Effector memory CD8-positive, alpha-beta T cell (primary cell): Measurements from ENCODE around the gene PLD3.

ENCODE experiments used
- ATAC-seq: fragments of 150-1000 bp; cut with Tn5 transposase; replicated peaks from 2 replicates; pipeline ENCODE4 v1.10.0; 2021; ENCODE audit warnings: mild to moderate bottlenecking, moderate library complexity
- DNase-seq, 3 experiments: peaks; one replicate each; pipeline ENCODE4 v3.0.0; 2021
- H3K27ac Mint-ChIP-seq, 2 donors: one replicate each; pipeline ENCODE4 v1.8.0; 2022; ENCODE audit warnings: mild to moderate bottlenecking in 2 of 2, mixed read lengths in 2 of 2, moderate library complexity in 2 of 2
- H3K27me3 Mint-ChIP-seq, 2 donors: one replicate each; pipeline ENCODE4 v1.8.0; 2022; ENCODE audit warnings: mixed read lengths in 2 of 2
- H3K36me3 Mint-ChIP-seq: one replicate; pipeline ENCODE4 v1.8.0; 2022; ENCODE audit warnings: mild to moderate bottlenecking, moderate library complexity, mixed read lengths; ENCODE audit not compliant: insufficient read depth
- H3K4me1 Mint-ChIP-seq, 2 donors: one replicate each; pipeline ENCODE4 v1.8.0; 2022; ENCODE audit warnings: low read depth in 2 of 2, mixed read lengths in 2 of 2
- H3K4me3 Mint-ChIP-seq, 2 donors: one replicate each; pipeline ENCODE4 v1.8.0; 2022; ENCODE audit warnings: mild to moderate bottlenecking in 2 of 2, mixed read lengths in 2 of 2, moderate library complexity in 2 of 2
- H3K9me3 Mint-ChIP-seq, 2 donors: one replicate each; pipeline ENCODE4 v1.8.0; 2022; ENCODE audit warnings: mixed read lengths in 2 of 2

PLD3 gene

DNA sequence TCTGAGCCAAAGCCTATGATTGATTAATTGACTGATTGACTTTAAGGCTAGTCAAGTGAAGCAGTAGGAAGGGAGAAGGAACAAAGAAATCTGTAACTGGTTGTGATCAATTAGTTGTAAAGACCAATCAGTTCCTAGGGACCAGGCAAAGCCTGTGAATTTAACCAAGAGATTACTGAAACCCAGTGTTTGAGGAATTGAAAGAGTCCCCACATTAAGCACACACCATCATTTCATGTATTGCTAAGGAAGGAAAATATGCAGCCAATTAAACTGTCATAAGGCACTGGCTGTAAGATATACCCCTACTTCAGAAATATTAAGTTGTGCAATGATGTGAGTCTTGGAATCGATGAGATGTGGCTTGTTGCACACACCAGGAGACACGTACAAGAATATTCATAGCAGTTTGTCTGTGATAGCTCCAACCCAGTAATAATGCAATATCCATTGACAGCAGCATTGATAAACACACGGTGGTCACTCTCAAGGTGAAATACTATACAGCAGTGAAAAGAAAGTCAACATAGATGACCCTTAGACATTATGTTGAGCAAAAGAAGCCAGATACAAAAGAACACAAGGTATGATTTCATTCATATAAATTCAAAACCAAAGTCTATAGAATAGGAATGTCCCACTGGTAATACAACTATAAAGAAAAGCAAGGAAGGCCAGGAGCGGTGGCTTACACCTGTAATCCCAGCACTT is 9.3 kb upstream of the PLD3 start:
- Mint-ChIP-seq H3K9me3 (no peaks in the 10 kb centered on the region), H3K27me3 (no peaks in the 10 kb centered on the region), H3K4me3 (no peak overlapping the region), H3K4me1 (peaks cover 10 to 19% of the 10 kb centered on the region in 2 donors), H3K36me3 (peaks cover 31% of the 10 kb centered on the region), H3K27ac (no peak overlapping the region)
- DNase-seq: no peak
- no peak for ATAC-seq

DNA sequence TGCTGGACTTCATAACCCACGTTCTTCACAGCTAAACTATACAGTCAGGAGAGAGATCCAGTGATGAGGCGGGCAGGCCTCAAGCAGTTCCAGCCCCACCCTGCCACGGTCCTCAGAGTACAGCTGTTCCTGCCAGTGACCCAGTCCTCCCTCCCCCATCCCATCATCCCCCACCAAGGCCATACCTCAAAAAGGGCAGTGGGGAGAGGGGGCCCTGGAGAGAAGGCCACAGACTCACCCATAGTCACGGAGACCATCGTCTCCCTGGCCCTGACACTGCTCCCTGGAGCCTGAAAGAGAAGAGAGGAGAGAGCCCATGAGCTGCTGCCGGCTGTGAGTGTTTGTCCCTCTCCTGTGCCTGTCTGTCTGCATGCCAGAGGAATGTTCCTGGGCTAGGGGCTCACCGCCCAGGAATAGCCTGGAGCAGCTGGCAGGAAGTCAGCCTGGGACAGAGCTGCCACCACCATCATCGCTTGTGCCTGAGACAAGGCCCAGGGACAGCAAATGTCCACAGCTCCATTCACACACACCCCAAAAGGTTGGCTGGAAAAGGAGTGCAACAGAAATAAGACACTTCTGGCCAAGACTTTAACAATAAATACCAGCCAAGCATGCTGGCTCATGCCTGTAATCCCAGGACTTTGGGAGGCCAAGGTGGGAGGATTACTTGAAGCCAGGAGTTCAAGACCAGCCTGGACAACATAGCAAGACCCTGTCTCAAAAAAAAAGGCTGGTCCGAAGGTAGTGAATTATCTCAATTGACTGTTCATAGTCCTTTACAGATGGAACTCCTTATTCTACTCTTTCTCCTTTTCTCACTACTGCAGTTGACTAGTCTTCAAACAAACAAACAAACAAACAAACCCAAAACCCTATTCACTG is 6.7 kb upstream of the PLD3 start:
- Mint-ChIP-seq H3K27ac (peak overlapping the region in 1 of 2 donors; percentile 1), H3K4me3 (no peak overlapping the region)
- ATAC-seq: no peak

DNA sequence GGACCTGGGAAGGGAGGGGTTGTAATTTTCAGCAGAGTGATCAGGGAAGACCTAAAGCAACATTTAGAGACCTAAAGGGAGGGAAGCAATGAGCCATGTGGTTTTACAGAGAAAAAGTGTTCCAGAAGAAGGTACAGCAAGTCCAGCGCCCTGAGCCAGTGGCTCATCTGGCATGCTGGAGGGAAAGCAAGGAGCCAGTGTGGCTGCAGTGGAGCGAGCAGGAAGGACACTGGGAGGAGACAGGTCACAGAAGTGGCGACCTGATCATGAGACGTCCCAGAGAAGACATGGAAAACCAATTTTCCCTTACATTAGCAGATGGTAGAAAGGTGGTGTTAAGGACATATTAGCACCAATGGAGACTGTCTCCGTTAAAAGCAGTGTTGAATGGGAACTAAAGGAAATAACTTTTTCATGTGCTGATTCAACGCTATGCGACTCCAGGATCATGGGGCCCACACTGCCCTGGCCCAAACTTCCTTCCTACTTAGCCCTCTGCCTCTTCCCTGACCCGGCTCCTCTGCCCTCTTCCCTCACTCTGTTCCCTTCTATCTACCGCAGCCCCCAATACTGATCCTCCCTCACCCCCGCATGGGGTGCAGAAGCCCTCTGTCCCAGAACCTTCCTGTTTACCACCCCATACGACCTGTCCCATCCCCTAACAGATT is 5.7 kb upstream of the PLD3 start:
- peaks cover 16 to 26% of the 10 kb centered on the region in 2 donors for H3K4me1 Mint-ChIP-seq
- H3K9me3 Mint-ChIP-seq: no peaks in the 10 kb centered on the region
- H3K4me3 Mint-ChIP-seq: no peak overlapping the region
- H3K27ac Mint-ChIP-seq: peak overlapping the region in 1 of 2 donors; percentile 1
- no peaks in the 10 kb centered on the region for H3K27me3 Mint-ChIP-seq
- peaks cover 20% of the 10 kb centered on the region for H3K36me3 Mint-ChIP-seq
- ATAC-seq (no peak), DNase-seq (no peak)

More for the DNA sequence above, 6.7 kb upstream of the PLD3 start:
- Mint-ChIP-seq H3K9me3 (no peaks in the 10 kb centered on the region), H3K4me1 (peaks cover 10 to 22% of the 10 kb centered on the region in 2 donors), H3K27me3 (no peaks in the 10 kb centered on the region), H3K36me3 (peaks cover 20% of the 10 kb centered on the region)
- no peak for DNase-seq

DNA sequence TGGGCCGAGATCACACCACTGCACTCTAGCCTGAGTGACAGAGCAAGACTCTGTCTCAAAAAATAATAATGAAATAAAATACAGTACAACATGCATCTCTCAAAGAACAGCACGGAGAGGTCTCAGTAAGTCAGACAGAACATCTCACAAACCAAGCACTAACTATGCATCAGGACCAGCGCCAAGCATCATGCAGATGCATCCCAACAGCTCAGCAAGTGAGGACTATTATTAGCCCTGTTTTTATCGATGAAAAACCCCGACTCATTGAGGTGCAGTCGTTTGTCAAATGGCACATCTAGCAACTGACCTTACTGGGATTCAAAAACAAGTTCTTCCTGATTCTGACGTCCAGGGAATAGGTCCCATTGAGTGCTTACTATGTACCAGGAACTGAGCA is 4.1 kb upstream of the PLD3 start:
- no peak overlapping the region for H3K4me3 Mint-ChIP-seq
- H3K27me3 Mint-ChIP-seq: no peaks in the 10 kb centered on the region
- no peak overlapping the region for H3K27ac Mint-ChIP-seq

DNA sequence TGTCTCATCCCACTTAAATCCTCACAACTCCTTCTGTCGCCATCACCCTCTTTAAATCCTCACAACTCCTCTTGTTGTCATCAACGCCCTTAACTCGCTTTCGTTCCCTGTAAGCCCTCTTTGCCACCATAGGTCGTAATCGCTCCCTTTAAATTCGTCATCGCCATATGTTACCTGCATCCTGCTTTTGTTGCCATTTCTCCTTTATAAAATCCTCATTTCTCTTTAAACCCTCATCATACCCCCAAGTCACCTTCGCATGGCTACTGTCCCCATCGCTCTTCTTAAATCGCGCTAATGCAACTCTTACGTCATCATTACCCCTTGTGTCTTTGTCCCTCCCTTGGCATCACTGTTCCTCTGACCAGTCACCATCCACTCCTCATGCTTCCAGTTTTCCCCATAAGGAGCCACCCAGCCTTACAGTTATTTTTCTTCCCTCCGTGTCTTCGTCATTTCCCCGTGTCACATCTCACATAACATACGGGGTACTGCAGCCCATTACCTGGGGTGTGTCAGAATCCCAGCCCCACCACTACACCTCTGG is 539 bp downstream of the PLD3 start:
- no peak for DNase-seq
- Mint-ChIP-seq H3K4me3 (peak overlapping the region; percentile 73 to 86), H3K36me3 (peaks cover 4% of the 10 kb centered on the region)

More for the DNA sequence above, 4.1 kb upstream of the PLD3 start:
- DNase-seq (no peak), ATAC-seq (no peak)
- H3K4me1 Mint-ChIP-seq: peaks cover 23 to 32% of the 10 kb centered on the region in 2 donors
- no peaks in the 10 kb centered on the region for H3K9me3 Mint-ChIP-seq
- peaks cover 23% of the 10 kb centered on the region for H3K36me3 Mint-ChIP-seq

DNA sequence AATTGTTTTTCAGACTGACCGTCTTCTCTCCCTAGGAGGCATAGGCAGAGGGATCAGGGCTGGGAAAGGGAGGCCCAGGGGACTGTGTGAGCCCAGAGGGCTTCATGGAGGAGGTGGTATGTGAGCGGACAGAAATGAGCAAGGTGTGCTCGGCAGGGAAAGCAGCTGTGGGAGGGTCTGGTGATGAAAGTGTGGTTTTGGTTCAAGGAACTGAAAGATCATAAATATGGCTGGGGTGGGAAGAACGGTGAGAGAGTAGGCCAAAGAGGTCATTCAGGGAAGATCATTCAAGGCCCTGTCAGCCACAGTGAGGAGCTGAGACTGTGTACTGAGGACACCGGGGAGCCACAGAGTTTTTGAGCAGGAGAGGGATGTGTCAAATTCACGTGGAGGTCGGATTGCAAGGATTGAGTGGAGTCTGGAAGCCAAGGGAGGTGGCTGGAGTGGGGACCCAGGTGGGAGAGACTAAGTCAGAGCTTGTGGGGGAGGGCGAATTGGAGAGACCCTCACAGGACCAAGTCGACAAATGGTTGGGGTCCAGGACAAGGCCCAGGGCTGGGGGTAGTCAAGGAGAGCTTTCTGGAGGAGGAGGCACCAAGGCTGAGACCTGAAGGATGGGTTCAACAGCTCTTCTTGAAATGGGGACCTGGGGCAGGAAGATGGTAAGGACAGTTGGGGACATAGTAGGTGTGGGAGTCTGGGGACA is 7.6 kb downstream of the PLD3 start:
- no peak for DNase-seq
- Mint-ChIP-seq H3K36me3 (no peaks in the 10 kb centered on the region), H3K27ac (peak overlapping the region; percentile 13 to 92), H3K4me3 (no peak overlapping the region), H3K9me3 (no peaks in the 10 kb centered on the region), H3K27me3 (no peaks in the 10 kb centered on the region), H3K4me1 (peaks cover 8 to 21% of the 10 kb centered on the region in 2 donors)
- no peak for ATAC-seq

More for the DNA sequence above, 539 bp downstream of the PLD3 start:
- Mint-ChIP-seq H3K27ac (peak overlapping the region; percentile 87 to 94), H3K9me3 (no peaks in the 10 kb centered on the region), H3K27me3 (no peaks in the 10 kb centered on the region), H3K4me1 (peaks cover 23 to 27% of the 10 kb centered on the region in 2 donors)
- no peak for ATAC-seq

DNA sequence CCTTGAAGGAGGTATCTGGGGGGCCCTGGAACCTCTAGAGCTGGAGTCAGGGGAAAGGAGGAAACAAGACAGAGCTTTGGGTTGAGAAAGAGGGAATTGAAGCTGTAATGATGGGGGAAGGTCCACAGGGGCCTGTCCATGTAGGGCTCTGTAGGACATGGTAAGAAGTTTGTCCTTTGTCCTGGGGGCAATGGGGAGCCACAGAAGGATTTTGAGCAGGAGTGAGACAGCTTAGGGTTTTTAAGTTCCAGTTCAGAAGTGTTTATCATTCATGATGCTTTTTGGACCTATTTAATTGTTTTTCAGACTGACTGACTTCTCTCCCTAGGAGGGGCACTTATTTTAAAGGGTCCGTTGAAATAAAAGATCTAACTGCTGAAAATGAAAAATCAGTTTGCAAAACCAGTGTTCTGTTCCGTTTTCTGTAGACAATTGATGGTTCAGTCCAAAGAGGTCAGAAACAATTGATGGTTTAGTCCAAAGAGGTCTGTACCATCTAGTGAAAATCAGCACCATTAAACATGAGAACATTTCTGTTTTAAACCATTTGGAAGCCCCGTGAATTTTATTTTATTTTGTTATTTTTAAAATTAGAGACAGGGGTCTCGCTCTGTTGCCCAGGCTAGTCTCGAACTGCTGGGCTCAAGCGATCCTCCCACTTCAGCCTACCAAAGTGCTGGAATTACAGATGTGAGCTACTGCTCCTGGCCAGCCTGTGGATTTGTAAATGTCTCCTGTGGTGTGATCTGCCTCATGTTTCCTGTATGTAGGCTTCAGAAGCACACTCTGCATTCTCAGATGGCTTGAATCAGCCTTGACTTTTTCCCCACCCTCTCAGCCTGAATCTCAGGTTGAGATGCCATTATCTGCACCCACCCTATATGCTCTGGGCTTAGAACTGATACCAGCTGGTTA is 8.4 kb downstream of the PLD3 start:
- Mint-ChIP-seq H3K4me1 (peaks cover 8 to 16% of the 10 kb centered on the region in 2 donors), H3K9me3 (no peaks in the 10 kb centered on the region), H3K4me3 (no peak overlapping the region), H3K27me3 (no peaks in the 10 kb centered on the region), H3K27ac (peak overlapping the region in 1 of 2 donors; percentile 92), H3K36me3 (no peaks in the 10 kb centered on the region)
- no peak for ATAC-seq
- no peak for DNase-seq

DNA sequence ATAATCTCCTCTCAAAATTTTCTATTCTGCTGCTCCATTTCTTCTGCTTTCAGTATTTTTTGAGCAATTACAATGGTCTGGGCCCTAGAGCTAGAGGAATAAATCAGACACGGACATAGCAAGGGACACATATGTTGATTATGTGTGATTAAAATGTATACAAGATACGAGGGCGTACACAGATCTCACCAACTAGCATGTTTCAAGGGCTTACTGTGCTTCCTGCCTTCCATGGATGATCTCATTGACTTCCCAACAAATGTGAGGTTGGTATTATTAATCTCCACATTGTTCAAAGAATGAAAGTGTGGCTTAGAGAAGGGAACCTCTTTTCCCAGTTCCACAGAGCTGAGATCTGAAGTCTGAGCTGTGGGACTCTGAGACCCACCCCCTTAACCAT is 9.1 kb downstream of the PLD3 start:
- peaks cover 8 to 22% of the 10 kb centered on the region in 2 donors for H3K4me1 Mint-ChIP-seq

DNA sequence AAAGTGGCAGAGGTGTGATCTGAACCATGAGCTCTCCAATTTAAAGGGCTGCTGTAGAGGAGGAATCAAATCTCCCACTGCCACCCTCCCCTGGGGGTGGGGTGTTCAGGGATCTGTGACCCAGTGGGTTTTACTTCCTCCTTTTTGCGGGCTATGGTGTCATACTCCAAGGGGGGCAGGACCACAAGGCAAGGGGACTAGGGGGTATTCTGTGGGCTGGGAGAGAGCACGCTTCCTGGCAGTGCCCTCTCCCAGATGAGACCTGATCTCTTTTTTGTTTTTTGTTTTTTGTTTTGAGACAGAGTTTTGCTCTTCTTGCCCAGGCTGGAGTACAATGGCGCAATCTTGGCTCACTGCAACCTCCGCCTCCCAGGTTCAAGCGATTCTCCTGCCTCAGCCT is 10.3 kb downstream of the PLD3 start:
- peak; percentile 39 for ATAC-seq
- Mint-ChIP-seq H3K4me3 (no peak overlapping the region), H3K9me3 (no peaks in the 10 kb centered on the region), H3K27ac (no peak overlapping the region), H3K36me3 (no peaks in the 10 kb centered on the region), H3K4me1 (peaks cover 13 to 30% of the 10 kb centered on the region in 2 donors), H3K27me3 (no peaks in the 10 kb centered on the region)
- DNase-seq: no peak

More for the DNA sequence above, 9.1 kb downstream of the PLD3 start:
- H3K27ac Mint-ChIP-seq: peak overlapping the region in 1 of 2 donors; percentile 65
- H3K4me3 Mint-ChIP-seq: no peak overlapping the region
- ATAC-seq: no peak
- H3K36me3 Mint-ChIP-seq: no peaks in the 10 kb centered on the region
- DNase-seq: no peak
- H3K9me3 Mint-ChIP-seq: no peaks in the 10 kb centered on the region
- no peaks in the 10 kb centered on the region for H3K27me3 Mint-ChIP-seq

DNA sequence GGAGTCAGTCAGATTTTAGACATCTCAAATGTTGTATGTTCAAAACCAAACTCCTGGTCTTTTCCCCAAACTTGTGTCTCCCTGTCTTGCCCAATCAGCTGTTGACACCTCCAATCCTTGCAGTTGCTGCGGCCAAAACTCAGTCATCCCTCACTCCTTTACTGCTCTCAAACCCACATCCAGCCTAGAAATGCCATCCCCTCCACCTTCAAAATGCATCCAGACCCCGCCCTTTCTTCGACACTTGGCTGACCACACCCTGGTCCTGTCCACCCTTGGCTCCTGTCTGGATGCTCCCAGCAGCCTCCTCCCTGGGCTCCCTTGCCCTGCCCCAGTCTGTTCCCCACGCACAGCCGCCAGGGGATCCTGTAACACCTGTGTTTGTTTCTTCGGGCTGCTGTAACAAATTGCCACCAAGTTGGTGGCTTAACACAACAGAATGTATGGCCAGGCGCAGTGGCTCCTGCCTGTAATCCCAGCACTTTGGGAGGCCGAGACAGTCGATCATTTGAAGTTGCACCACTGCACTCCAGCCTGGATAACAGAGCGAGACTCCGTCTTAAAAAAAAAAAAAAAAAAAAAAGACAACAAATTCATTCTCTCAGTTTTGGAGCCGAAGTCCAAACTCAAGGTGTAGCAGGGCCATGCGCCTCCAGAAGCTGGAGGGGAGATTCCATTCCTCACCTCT is 11.7 kb downstream of the PLD3 start:
- Mint-ChIP-seq H3K4me1 (peaks cover 17 to 34% of the 10 kb centered on the region in 2 donors), H3K36me3 (no peaks in the 10 kb centered on the region), H3K27ac (no peak overlapping the region), H3K9me3 (no peaks in the 10 kb centered on the region), H3K27me3 (no peaks in the 10 kb centered on the region), H3K4me3 (no peak overlapping the region)
- DNase-seq: no peak
- ATAC-seq: no peak

DNA sequence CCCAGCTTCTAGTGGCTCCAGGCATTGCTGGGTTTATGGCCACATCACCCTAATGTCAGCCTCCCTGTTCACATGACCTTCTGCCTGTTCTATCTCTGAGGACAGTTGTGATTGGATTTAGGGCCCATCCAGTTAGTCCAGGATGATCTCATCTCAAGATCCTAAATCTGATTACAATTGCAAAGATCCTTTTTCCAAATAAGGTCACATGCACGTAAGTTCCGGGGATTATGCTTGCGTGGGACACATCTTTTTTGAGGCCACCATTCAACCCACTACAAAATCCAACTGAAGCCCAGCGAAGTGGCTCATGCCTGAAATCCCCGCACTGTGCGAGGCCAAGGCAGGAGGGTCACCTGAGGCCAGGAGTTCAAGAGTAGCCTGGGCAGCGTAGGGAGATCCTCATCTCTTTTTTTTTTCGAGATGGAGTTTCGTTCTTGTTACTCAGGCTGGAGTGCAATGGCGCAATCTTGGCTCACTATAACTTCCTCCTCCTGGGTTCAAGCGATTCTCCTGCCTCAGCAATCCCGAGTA is 12.3 kb downstream of the PLD3 start:
- Mint-ChIP-seq H3K4me3 (no peak overlapping the region), H3K36me3 (no peaks in the 10 kb centered on the region), H3K4me1 (peaks cover 16 to 35% of the 10 kb centered on the region in 2 donors), H3K27me3 (no peaks in the 10 kb centered on the region), H3K27ac (no peak overlapping the region), H3K9me3 (no peaks in the 10 kb centered on the region)
- no peak for ATAC-seq
- no peak for DNase-seq
